ENCODE data around the gene COPE. TPM values are rescaled to one million over a fixed set of nuclear protein-coding genes. Genes with fewer than 3 reads are reported as not detected.
"Not testable (repeated sequence)": the region's sequence is repeated elsewhere in the genome, so short reads cannot be mapped to it uniquely, and the experiment has no call there.

Gene COPE
- polyA plus RNA-seq, 1 experiment, result 170 TPM

DNA sequence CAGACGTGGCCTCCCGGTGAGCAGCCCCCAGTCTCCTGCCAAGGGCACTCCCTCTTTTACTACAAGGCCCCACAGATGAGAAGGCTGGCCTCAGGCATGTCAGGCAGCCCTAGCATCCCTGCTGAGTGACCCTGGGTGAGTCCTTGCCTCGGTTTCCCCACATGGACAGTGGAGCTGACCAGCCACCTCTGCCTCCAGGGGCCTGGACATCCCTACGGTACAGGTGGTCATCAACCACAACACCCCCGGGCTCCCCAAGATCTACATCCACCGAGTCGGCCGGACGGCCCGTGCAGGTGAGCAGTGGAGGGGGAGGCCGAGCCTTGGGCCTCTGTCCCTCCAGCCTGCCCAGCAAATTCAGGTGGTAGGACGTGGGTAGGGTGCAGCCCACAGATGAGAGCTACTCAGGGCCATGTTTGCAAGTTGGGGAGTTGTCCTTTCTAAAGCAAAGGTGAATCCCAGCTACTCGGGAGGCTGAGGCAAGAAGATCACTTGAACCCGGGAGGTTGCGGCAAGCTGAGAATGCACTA is 5.6 kb upstream of the COPE start:
- Histone ChIP-seq H3K4me3 (ENCODE audit: low read depth, low read length) (no peak overlapping the region), H3K9me3 (ENCODE audit: control insufficient read depth, insufficient read depth, low read length) (no peaks in the 10 kb centered on the region; the same call in 1 of the 2 replicates), H3K27ac (ENCODE audit: low read depth, low read length) (no peak overlapping the region), H3K27me3 (ENCODE audit: control insufficient read depth, insufficient read depth, low read length) (no peaks in the 10 kb centered on the region)
- TF ChIP-seq, protein P1, sequence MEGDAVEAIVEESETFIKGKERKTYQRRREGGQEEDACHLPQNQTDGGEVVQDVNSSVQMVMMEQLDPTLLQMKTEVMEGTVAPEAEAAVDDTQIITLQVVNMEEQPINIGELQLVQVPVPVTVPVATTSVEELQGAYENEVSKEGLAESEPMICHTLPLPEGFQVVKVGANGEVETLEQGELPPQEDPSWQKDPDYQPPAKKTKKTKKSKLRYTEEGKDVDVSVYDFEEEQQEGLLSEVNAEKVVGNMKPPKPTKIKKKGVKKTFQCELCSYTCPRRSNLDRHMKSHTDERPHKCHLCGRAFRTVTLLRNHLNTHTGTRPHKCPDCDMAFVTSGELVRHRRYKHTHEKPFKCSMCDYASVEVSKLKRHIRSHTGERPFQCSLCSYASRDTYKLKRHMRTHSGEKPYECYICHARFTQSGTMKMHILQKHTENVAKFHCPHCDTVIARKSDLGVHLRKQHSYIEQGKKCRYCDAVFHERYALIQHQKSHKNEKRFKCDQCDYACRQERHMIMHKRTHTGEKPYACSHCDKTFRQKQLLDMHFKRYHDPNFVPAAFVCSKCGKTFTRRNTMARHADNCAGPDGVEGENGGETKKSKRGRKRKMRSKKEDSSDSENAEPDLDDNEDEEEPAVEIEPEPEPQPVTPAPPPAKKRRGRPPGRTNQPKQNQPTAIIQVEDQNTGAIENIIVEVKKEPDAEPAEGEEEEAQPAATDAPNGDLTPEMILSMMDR (IDR thresholded peaks at IDR 0.05; ENCODE audit: low read depth, low read length), result no peak
- ChIA-PET CTCF (no interaction called here), POLR2A (no interaction called here)
- no peak for DNase-seq (ENCODE audit: low read depth, low spot score)

DNA sequence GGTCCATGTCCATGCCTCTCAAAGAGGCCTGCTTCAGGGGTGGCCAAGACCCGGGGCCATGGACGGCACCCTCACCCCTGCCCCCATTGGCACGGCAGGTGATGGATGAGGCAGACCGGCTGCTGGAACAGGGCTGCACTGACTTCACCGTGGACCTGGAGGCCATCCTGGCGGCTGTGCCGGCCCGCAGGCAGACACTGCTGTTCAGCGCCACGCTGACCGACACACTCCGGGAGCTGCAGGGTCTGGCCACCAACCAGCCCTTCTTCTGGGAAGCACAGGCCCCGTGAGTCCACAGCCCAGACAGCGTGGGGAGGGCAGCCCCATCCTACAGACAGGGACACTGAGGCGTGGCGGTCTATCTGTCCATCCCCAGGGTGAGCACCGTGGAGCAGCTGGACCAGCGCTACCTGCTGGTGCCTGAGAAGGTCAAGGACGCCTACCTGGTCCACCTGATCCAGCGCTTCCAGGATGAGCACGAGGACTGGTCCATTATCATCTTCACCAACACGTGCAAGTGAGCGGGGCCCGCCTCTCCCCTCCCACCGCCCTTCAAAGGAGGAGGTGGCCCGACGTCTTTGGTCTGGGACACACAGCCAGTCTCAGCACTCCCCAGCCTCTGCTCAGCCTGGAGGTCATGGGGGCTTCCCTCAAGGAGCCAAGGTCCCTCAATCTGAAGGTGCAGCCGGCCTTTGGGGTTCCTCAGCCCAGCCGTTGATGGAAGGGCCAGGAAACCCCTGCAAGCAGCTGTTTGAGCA is 3.2 kb upstream of the COPE start:
- no peak overlapping the region for H3K4me3 ChIP-seq (ENCODE audit: low read depth, low read length)
- H3K27me3 ChIP-seq (ENCODE audit: control insufficient read depth, insufficient read depth, low read length), result no peaks in the 10 kb centered on the region
- DNase-seq (ENCODE audit: low read depth, low spot score), result no peak
- no peak overlapping the region for H3K27ac ChIP-seq (ENCODE audit: low read depth, low read length)
- TF ChIP-seq, protein P1 (IDR thresholded peaks at IDR 0.05; ENCODE audit: low read depth, low read length), result no peak
- H3K9me3 ChIP-seq (ENCODE audit: control insufficient read depth, insufficient read depth, low read length), result no peaks in the 10 kb centered on the region; the same call in 1 of the 2 replicates
- POLR2A ChIA-PET, result interaction anchor here (0.6 to 1.1 kb wide), 3 partner anchors 12 to 156 kb away, joined by 3 read pairs; no protein-coding TSS in a partner anchor
- CTCF ChIA-PET, result no interaction called here

GRCh38 chr19:18921593-18921992 is 2.4 kb upstream of the COPE start:
- H3K27me3 ChIP-seq (ENCODE audit: control insufficient read depth, insufficient read depth, low read length), result no peaks in the 10 kb centered on the region
- no peaks in the 10 kb centered on the region; the same call in 1 of the 2 replicates for H3K9me3 ChIP-seq (ENCODE audit: control insufficient read depth, insufficient read depth, low read length)
- POLR2A ChIA-PET, result interaction anchor here (0.6 kb wide), 1 partner anchor 12 kb away, joined by 3 read pairs; no protein-coding TSS in a partner anchor
- no peak for DNase-seq (ENCODE audit: low read depth, low spot score)
- no peak overlapping the region for H3K4me3 ChIP-seq (ENCODE audit: low read depth, low read length)
- TF ChIP-seq, protein P1 (IDR thresholded peaks at IDR 0.05; ENCODE audit: low read depth, low read length), result no peak
- CTCF ChIA-PET, result no interaction called here
- H3K27ac ChIP-seq (ENCODE audit: low read depth, low read length), result no peak overlapping the region

DNA sequence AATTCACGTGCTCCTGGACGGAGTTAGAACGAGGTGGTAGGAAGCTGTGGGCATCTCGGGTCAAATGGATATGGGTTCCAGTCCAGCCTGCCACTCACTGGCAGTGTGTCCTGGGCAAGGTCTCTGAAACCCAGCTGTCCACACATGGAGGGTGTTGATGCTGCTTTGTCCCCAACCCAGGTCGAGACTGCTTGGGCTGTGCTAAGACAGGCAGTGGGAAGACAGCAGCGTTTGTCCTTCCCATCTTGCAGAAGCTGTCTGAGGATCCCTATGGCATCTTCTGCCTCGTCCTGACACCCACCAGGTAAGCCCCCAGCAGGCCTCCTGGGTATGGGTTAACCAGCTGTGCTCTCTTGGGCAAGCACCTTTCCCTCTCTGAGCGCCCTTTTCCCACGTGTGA is 1.2 kb upstream of the COPE start:
- no peaks in the 10 kb centered on the region for H3K27me3 ChIP-seq (ENCODE audit: control insufficient read depth, insufficient read depth, low read length)
- DNase-seq (ENCODE audit: low read depth, low spot score), result no peak
- peak overlapping the region; percentile 100 for H3K4me3 ChIP-seq (ENCODE audit: low read depth, low read length)
- TF ChIP-seq, protein P1 (IDR thresholded peaks at IDR 0.05; ENCODE audit: low read depth, low read length), result no peak
- ChIA-PET POLR2A (no interaction called here), CTCF (no interaction called here)
- no peaks in the 10 kb centered on the region; the same call in 1 of the 2 replicates for H3K9me3 ChIP-seq (ENCODE audit: control insufficient read depth, insufficient read depth, low read length)
- H3K27ac ChIP-seq (ENCODE audit: low read depth, low read length), result no peak overlapping the region

- no peaks in the 10 kb centered on the region for H3K27me3 ChIP-seq (ENCODE audit: control insufficient read depth, insufficient read depth, low read length)
- DNase-seq (ENCODE audit: low read depth, low spot score), result no peak
- peak overlapping the region; percentile 61 for H3K27ac ChIP-seq (ENCODE audit: low read depth, low read length)
- ChIA-PET CTCF (interaction anchor here (0.7 to 1.5 kb wide), 2 partner anchors 67 to 255 kb away, joined by 3 to 10 read pairs; no protein-coding TSS in a partner anchor), POLR2A (interaction anchor here (0.6 to 1.9 kb wide), 15 partner anchors 9 to 638 kb away, joined by 3 to 15 read pairs (median 5); partner anchors contain the start of genes CERS1, JUND and UBA52)
- no peaks in the 10 kb centered on the region; the same call in 1 of the 2 replicates for H3K9me3 ChIP-seq (ENCODE audit: control insufficient read depth, insufficient read depth, low read length)
- TF ChIP-seq, protein P1 (IDR thresholded peaks at IDR 0.05; ENCODE audit: low read depth, low read length), result no peak
- peak overlapping the region; percentile 100 for H3K4me3 ChIP-seq (ENCODE audit: low read depth, low read length)
Observed at GRCh38 chr19:18919900-18920214, 670 bp upstream of the COPE start.

DNA sequence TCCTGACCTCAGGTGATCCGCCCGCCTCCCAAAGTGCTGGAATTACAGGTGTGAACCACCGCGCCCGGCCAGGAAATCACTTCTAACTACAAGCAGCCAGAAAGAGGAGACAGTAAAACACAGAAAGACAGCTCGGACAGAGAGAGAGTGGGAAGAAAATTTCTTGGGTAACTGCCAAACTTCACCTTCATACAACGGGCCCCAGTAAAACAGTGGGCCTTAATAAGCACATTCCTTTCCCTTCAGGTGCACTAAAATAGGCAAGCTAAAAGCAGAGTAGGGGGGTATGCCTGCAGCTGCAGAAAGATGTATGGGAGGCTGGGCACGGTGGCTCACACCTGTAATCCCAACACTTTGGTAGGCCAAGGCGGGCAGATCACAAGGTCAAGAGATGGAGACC is 1.6 kb downstream of the COPE start:
- H3K27me3 ChIP-seq (ENCODE audit: control insufficient read depth, insufficient read depth, low read length); DNase-seq (ENCODE audit: low read depth, low spot score); CTCF ChIA-PET; H3K9me3 ChIP-seq (ENCODE audit: control insufficient read depth, insufficient read depth, low read length); H3K4me3 ChIP-seq (ENCODE audit: low read depth, low read length); H3K27ac ChIP-seq (ENCODE audit: low read depth, low read length): not testable (repeated sequence)
- POLR2A ChIA-PET, result interaction anchor here (1.0 to 1.1 kb wide), 2 partner anchors 11 to 328 kb away, joined by 3 to 7 read pairs; no protein-coding TSS in a partner anchor
